ENCODE measurements around the gene CEP97.
"Not testable (repeated sequence)": the region's sequence is repeated elsewhere in the genome, so short reads cannot be mapped to it uniquely, and the experiment has no call there.

CEP97 gene

DNA sequence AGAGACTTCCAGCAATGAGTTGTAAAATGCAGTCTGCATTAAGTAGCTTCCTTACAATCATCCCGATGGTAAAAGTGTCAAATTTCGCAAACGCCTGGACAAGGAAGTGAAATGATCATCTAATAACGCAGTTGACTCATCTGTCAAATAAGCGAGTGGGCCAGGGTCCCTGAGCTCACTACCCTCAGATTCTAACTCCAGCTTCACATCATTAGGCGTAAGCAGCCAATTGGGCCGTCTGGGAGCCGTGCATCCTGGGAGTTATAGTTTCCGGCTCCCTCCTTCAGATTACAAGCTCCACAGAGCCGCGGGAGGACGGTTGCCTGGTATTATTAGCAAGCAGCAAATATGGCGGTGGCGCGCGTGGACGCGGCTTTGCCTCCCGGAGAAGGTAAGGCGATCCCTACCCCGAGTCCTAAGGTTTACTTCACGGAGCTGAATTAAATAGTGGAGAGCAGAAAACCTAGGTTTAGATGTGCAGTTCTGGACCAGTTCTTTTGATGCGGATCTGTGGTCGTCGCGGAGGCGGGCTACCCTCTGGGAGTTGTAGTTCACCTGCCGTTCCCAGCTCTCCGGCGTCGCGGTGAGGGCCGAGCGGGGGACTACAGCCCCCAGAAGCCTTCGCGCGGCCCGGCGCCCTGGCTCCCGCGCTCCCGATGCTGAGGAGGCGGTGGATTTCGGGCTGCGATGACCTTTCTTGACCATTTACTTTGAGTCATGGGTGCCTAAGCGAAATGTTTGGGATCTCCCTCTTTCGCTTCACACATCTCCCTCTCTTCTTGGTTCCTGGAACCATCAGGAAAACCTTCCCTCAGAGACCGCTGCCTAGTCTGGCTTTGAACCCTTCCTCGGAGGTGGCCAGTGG, at the start of gene CEP97:
Gene CEP97 (plus strand): TSS at position 286 of the 865 bp plus-strand sequence. CDS start 63 bp downstream, at position 349.
- peak; percentile 88 for DNase-seq

DNA sequence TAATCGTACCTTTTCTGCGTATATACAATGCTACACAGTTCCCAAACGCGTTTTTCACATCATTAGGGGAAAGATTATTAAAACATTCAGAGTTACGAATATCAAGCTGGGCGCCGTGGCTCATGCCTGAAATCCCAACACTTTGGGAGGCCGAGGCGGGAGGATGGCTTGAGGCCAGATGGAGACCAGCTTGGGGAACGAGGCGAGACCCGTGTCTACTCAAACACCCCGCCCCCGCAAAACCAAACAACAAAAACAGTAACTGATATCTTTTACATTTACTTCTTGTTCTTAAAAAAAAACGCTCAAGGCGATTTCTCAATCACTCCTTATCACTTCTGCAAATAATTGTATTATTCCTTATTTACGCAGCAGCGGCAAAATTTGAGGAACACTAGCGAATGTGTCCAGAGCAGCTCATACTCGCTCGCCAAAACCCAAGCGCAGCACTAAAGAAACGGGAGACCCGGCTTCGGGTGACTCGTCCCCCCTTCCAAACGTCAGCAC, 48.7 kb upstream of the CEP97 start:
- DNase-seq, result no peak

GRCh38 chr3:101676216-101676764, 48.1 kb upstream of the CEP97 start:
- DNase-seq, result peak; percentile 96

- peak; percentile 100 for DNase-seq
Observed at GRCh38 chr3:101676765-101677435, 47.5 kb upstream of the CEP97 start, which contains the start of gene ZBTB11. ZBTB11 (minus strand) TSS chr3:101677132; CDS start chr3:101676914, 218 bp downstream.

DNA sequence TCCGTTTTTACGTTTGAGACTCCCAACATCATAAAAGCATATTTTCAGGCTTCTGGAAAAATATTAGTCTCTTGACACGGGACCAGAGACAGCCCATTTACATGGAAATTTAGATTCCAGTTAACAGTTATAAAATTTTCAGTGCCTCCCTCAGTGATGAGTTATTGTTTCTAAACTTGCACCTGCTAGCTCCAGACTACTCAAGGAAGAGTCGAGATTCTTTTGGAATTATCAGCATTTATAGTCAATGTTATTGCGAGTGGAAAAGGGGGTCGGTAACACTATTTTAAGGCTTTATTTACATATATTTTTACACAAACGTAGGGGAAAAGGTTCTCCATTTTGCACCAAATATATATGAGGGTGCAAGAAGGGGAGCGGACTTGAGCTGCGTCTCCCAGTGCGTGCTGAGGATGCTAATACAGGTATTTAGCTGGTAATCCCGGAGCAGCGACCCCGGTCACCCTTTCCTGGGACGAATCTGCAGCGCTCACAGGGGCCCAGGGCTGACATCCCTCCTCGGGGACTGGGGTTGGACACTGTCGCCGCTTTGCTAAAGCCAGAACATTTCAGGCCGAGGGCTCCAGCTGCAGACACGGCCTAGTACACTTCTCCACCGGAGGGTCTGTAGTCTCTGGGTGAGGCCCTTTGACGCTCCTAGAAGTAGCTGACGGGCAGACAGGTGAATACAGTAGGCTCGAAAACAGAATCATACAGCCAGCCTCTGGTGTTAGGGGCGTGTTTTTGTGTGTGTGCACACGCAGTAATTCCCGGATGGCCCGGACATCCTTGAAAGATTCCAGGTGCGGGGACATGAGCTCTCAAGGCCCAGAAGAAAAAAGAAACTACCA, 46.8 kb upstream of the CEP97 start:
- no peak for DNase-seq

DNA sequence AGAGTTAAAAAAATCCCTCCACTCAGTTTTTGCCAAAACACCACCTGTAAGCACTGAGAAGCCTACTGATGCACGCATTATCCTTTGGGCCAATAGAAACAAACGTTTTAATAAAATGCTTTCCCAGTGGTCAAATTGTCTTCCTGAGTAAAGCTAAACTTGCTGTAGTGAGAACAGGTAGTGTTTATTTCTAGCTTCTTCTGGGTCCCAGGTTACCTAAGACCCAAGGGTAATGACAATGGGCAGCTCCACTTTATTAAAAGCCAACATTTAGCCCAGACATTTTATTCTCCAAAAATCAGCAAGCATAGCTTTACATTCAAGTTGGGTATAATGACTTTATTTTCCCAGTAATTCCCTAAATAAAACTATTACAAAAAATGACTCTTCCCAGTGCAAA, 45.6 kb upstream of the CEP97 start:
- not testable (repeated sequence) for DNase-seq

DNA sequence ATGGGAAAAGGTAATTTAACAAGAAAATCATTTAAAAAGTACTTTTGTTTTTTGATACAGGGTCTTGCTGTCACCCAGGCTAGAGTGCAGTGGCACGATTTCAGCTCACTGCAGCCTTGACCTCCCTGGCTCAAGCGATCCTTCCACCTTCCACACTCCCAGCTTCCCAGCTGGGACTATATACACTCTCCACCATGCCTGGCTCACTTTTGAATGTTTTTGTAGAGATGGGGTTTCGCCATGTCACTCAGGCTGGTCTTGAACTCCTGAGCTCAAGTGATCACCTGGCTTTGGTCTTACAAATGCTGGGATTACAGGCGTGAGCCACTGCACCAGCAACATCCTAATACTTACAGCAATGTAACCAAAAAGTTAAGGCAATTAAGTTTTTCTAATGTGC, 43.9 kb upstream of the CEP97 start:
- DNase-seq, result no peak

DNA sequence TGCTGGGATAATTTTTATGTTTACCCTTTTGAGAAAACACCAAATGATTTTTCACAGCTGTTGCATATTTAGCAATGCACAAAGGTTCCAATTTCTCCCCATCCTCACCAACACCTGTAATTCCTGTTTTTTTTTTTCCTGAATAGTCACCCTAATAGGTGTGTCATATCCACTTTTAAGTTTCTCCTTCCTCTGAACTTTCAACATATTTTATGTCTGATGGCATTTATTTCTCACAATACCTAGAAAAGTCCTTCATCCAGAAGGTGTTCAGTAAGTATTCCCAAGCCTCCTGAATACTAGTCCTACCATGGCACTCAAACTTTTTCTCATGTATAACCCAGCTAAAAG, 39.4 kb upstream of the CEP97 start:
- DNase-seq, result no peak

GRCh38 chr3:101685870-101686307, 38.5 kb upstream of the CEP97 start:
- DNase-seq, result no peak

DNA sequence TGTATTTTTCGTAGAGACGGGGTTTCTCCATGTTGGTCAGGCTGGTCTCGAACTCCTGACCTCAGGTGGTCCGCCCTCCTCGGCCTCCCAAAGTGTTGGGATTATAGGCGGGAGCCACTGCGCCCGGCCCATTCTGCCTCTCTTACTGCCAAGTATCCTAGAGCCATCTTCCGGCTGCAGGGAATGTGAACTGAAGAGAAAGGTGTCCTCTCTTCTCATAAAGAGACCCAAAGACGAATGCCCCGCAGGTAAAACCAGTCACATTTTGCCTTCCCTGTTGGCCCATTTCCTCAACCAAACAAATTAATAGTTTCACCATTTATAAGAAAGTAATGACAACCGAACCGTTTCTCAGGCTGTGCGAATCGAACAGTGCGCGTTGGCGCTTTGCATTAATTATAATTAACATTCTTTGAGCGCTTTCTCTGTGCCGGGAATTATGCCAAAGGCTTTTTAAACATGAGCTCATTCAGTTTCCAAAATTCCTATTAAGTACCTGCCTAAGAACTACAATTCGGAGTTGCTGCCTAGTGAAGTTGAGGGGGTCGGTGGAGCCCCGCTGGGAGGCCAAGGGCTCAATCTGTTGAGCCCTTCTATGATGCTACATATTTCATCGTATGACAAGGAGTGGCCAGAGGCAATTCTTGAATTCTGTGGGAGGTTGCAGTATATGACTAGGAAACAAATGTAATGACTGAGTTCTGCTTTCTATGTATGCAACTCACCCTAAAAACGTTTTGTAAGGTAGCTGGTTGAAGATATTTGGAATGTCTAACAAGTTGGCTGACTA, 37.1 kb upstream of the CEP97 start:
- no peak for DNase-seq

- no peak for DNase-seq
Observed at GRCh38 chr3:101689286-101689685, 35.1 kb upstream of the CEP97 start.

DNA sequence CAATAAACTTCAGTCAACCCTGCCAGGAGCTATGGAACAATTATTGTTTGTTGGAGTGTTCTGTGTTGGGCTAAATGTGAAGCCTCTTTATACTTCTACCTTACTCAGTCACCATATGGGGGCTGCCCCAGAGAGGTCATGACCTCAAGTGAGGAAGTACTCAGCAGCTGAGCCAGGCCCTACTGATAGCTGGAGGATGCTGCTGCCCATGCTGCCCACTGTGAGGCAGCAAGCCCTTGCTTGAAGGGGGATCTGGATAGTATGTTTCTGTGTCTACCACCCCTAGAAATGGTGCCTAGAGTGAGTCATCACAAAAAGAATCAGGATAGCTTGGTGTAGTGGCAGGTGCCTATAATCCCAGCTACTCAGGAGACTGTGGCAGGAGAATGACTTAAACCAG, 33.4 kb upstream of the CEP97 start:
- DNase-seq, result no peak

- DNase-seq, result not testable (repeated sequence)
Observed at GRCh38 chr3:101691685-101692671, 32.4 kb upstream of the CEP97 start.

- peak; percentile 59 for DNase-seq
Observed at GRCh38 chr3:101693540-101693939, 30.9 kb upstream of the CEP97 start.

DNA sequence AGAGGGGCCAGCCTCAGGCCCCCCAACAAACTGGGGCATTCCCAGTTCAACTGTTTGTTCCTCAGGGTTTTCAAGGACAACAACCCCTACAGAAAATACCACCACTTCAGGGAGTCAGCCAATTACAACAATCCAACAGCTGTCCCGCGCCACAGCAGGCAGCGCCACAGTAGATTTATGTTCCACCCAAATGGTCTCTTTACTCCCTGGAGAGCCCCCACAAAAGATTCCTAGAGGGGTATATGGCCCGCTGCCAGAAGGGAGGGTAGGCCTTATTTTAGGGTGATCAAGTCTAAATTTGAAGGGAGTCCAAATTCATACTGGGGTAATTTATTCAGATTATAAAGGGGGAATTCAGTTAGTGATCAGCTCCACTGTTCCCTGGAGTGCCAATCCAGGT, 29.6 kb upstream of the CEP97 start:
- not testable (repeated sequence) for DNase-seq

DNA sequence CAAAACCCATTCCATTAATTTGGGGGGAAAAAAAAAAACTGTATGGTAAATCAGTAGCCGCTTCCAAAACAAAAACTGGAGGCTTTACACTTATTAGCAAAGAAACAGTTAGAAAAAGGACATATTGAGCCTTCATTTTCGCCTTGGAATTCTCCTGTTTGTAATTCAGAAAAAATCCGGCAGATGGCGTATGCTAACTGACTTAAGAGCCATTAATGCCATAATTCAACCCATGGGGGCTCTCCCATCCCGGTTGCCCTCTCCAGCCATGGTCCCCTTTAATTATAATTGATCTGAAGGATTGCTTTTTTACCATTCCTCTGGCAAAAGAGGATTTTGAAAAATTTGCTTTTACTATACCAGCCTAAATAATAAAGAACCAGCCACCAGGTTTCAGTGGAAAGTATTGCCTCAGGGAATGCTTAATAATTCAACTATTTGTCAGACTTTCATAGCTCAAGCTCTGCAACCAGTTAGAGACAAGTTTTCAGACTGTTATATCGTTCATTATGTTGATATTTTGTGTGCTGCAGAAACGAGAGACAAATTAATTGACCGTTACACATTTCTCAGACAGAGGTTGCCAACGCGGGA, 28.5 kb upstream of the CEP97 start:
- peak; percentile 79 for DNase-seq

DNA sequence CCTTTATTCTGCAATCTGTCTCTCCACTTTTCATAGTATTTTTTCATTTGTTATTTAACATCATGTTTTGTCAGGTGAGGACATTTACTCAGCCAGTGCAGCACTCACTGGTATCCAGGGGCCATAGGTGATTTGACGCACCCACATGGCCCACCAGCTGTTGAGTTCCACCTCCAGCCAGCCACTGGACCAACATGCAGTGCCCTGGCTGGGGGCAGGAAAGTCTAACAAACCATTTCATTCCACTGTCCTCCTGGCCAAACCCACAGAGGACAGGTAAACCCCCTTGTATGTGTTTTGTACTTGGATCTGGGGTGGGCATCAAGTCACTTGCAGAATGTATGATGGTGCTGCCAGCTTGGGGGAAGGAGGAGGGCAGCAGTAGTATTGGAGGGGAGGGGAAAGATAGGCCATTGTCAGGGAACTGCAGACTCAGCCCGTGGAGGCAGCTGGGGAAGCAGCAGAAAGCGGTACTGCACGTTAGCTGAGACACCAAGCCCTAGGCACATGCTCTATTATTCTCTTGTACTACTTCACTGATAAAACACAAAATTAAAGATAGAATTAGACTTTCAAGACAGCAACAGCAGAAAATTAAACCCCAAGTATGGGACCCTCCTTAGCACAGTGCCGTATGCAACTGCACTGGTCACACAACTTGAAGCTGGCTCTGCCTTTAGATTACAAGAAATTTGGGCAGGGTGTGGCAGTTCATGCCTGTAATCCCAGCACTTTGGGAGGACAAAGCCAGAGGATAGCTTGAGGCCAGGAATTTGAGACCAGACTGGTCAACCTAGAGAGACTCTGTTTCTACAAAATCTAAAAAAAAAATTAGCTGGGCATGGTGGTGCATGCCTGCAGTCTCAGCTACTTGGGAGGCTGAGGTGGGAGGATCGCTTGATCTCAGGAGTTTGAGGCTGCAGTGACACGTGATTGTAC, 22.4 kb upstream of the CEP97 start:
- DNase-seq, result no peak

DNA sequence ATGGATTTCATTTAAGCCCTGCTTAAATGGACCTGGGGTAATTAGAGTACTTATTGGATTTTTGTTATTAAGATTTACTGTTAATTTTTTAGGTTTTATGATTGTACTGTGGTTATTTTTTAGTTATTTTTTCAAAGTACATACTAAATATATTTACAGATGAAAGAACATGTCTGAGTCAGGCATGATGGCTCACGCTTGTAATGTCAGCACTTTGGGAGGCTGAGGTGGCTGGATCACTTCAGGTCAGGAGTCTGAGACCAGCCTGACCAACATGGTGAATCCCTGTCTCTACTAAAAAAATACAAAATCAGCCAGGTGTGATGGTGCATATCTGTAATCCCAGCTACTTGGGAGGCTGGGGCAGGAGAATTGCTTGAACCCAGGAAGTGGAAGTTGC, 21.7 kb upstream of the CEP97 start:
- DNase-seq, result no peak

GRCh38 chr3:101703169-101703568, 21.2 kb upstream of the CEP97 start:
- no peak for DNase-seq

Measured in CD4-positive, alpha-beta T cell treated with Interleukin-10 for 1 hour (primary cell).